CD4-positive, alpha-beta T cell treated with Interleukin-15 for 1 hour (primary cell): ENCODE data around the gene PARD3B.
"Not testable (repeated sequence)": the region's sequence is repeated elsewhere in the genome, so short reads cannot be mapped to it uniquely, and the experiment has no call there.

Experiments
- DNase-seq: peaks from one replicate; pipeline ENCODE4 v3.0.0-alpha.2; 2020

The PARD3B gene

GRCh38 chr2:205451901-205452512 is 906.7 kb downstream of the PARD3B start:
- DNase-seq, result no peak

- no peak for DNase-seq
Measured at GRCh38 chr2:205453202-205453601, 907.9 kb downstream of the PARD3B start.

- no peak for DNase-seq
Measured at GRCh38 chr2:205456682-205457081, 911.4 kb downstream of the PARD3B start.

- DNase-seq, result no peak
Measured at GRCh38 chr2:205460217-205460616, 914.9 kb downstream of the PARD3B start.

- DNase-seq, result no peak
Measured at GRCh38 chr2:205461169-205461568, 915.9 kb downstream of the PARD3B start.

- DNase-seq, result no peak
Measured at GRCh38 chr2:205461678-205462665, 916.7 kb downstream of the PARD3B start.

GRCh38 chr2:205462681-205463345 is 917.5 kb downstream of the PARD3B start:
- no peak for DNase-seq

- no peak for DNase-seq
Measured at GRCh38 chr2:205463466-205464025, 918.3 kb downstream of the PARD3B start.

GRCh38 chr2:205464681-205465080 is 919.4 kb downstream of the PARD3B start:
- DNase-seq, result no peak

GRCh38 chr2:205465791-205466190 is 920.5 kb downstream of the PARD3B start:
- DNase-seq, result no peak

- DNase-seq, result no peak
Measured at GRCh38 chr2:205471776-205472175, 926.5 kb downstream of the PARD3B start.

- DNase-seq, result no peak
Measured at GRCh38 chr2:205473791-205474190, 928.5 kb downstream of the PARD3B start.

GRCh38 chr2:205474741-205475415 is 929.6 kb downstream of the PARD3B start:
- no peak for DNase-seq

GRCh38 chr2:205475416-205475768 is 930.1 kb downstream of the PARD3B start:
- no peak for DNase-seq

- DNase-seq, result no peak
Measured at GRCh38 chr2:205477016-205477705, 931.9 kb downstream of the PARD3B start.

- no peak for DNase-seq
Measured at GRCh38 chr2:205481861-205482260, 936.6 kb downstream of the PARD3B start.

- DNase-seq, result no peak
Measured at GRCh38 chr2:205482399-205483081, 937.3 kb downstream of the PARD3B start.

- no peak for DNase-seq
Measured at GRCh38 chr2:205483095-205483494, 937.8 kb downstream of the PARD3B start.

GRCh38 chr2:205484215-205484614 is 938.9 kb downstream of the PARD3B start:
- no peak for DNase-seq

- no peak for DNase-seq
Measured at GRCh38 chr2:205484764-205485163, 939.5 kb downstream of the PARD3B start.

- not testable (repeated sequence) for DNase-seq
Measured at GRCh38 chr2:205493528-205493927, 948.3 kb downstream of the PARD3B start.
